ENCODE data around the gene PARD3. TPM values are rescaled to one million over a fixed set of nuclear protein-coding genes. Genes with fewer than 3 reads are reported as not detected.

PARD3 gene
- total RNA-seq, 2 donors from 2014 or later: 41.7 to 48.8 TPM

- no peak overlapping the region for H3K27ac ChIP-seq
- no peaks in the 10 kb centered on the region for H3K27me3 ChIP-seq
- no peaks in the 10 kb centered on the region for H3K36me3 ChIP-seq
- intact Hi-C loops (cut with DNase I): no loop called here
- H3K4me1 ChIP-seq: no peaks in the 10 kb centered on the region
- H3K9ac ChIP-seq (ENCODE audit: low read depth in 2 of 2, low read length in 2 of 2): no peak overlapping the region
- H3K9me3 ChIP-seq: no peaks in the 10 kb centered on the region
- no peak overlapping the region for H3K4me3 ChIP-seq
- no peak for DNase-seq
- TF ChIP-seq CTCF (IDR thresholded peaks at IDR 0.05): no peak
Observed at GRCh38 chr10:34292675-34293074, 522.4 kb downstream of the PARD3 start.

- Histone ChIP-seq H3K9me3 (no peaks in the 10 kb centered on the region), H3K4me1 (no peaks in the 10 kb centered on the region), H3K36me3 (no peaks in the 10 kb centered on the region), H3K27me3 (no peaks in the 10 kb centered on the region), H3K4me3 (no peak overlapping the region), H3K27ac (no peak overlapping the region), H3K9ac (ENCODE audit: low read depth in 2 of 2, low read length in 2 of 2) (no peak overlapping the region)
- no peak for TF ChIP-seq CTCF (IDR thresholded peaks at IDR 0.05)
- no peak for DNase-seq
- intact Hi-C loops (cut with DNase I): no loop called here
Observed at GRCh38 chr10:34292194-34292565, 522.9 kb downstream of the PARD3 start.

- intact Hi-C loops (cut with DNase I): no loop called here
- no peak for DNase-seq
- H3K27ac ChIP-seq: no peak overlapping the region
- H3K27me3 ChIP-seq: no peaks in the 10 kb centered on the region
- H3K36me3 ChIP-seq: no peaks in the 10 kb centered on the region
- no peak overlapping the region for H3K9ac ChIP-seq (ENCODE audit: low read depth in 2 of 2, low read length in 2 of 2)
- no peaks in the 10 kb centered on the region for H3K9me3 ChIP-seq
- TF ChIP-seq CTCF (IDR thresholded peaks at IDR 0.05): no peak
- H3K4me1 ChIP-seq: no peaks in the 10 kb centered on the region
- no peak overlapping the region for H3K4me3 ChIP-seq
Observed at GRCh38 chr10:34291466-34292193, 523.5 kb downstream of the PARD3 start.

GRCh38 chr10:34290412-34291081 is 524.5 kb downstream of the PARD3 start:
- no peak for DNase-seq
- Histone ChIP-seq H3K9me3 (no peaks in the 10 kb centered on the region), H3K4me3 (no peak overlapping the region), H3K27me3 (no peaks in the 10 kb centered on the region), H3K9ac (ENCODE audit: low read depth in 2 of 2, low read length in 2 of 2) (no peak overlapping the region), H3K27ac (no peak overlapping the region), H3K4me1 (no peaks in the 10 kb centered on the region), H3K36me3 (no peaks in the 10 kb centered on the region)
- intact Hi-C loops (cut with DNase I): no loop called here
- TF ChIP-seq CTCF (IDR thresholded peaks at IDR 0.05): no peak

- intact Hi-C loops (cut with DNase I): no loop called here
Observed at GRCh38 chr10:34288634-34289033, 526.5 kb downstream of the PARD3 start.

More at GRCh38 chr10:34288634-34289033, 526.5 kb downstream of the PARD3 start:
- H3K27me3 ChIP-seq: no peaks in the 10 kb centered on the region
- no peaks in the 10 kb centered on the region for H3K4me1 ChIP-seq
- no peak overlapping the region for H3K9ac ChIP-seq (ENCODE audit: low read depth in 2 of 2, low read length in 2 of 2)
- H3K9me3 ChIP-seq: no peaks in the 10 kb centered on the region
- no peak for TF ChIP-seq CTCF (IDR thresholded peaks at IDR 0.05)
- no peak for DNase-seq
- H3K36me3 ChIP-seq: no peaks in the 10 kb centered on the region
- H3K4me3 ChIP-seq: no peak overlapping the region
- no peak overlapping the region for H3K27ac ChIP-seq

Data from colonic mucosa (tissue), 4 donors.